GM18519 (cell line): ENCODE measurements around the gene CEP70.
"Not testable (repeated sequence)": the region's sequence is repeated elsewhere in the genome, so short reads cannot be mapped to it uniquely, and the experiment has no call there.

Experiments used
- ATAC-seq: cut with Tn5 transposase; IDR thresholded peaks from one replicate; pipeline ENCODE4 v1.9.1; 2021; ENCODE audit warnings: mild to moderate bottlenecking, moderate library complexity; ENCODE audit not compliant: unreplicated experiment, low FRiP score

Gene CEP70

GRCh38 chr3:138593488-138594149 is 441 bp downstream of the CEP70 start:
- ATAC-seq = no peak

DNA sequence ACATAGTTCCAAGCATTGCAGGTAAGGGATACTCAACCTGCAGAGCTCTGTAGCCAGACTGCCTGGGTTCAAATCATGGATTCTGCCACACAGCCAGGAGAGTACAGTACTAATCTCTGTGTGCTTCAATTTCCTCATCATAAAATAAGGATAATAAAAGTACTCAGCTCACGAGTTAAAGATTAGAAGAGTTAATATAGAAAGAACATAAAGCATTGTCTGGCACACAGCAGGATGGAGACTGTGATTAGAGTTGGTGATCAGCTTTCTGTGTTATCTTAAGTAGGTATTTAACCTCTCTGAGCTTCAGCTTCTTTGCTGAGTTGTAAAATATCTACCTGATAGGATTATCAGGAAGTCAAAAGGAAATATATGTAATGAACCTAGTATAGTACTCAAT is 2.7 kb downstream of the CEP70 start:
- no peak for ATAC-seq

- no peak for ATAC-seq
Observed at GRCh38 chr3:138588445-138588844, 5.6 kb downstream of the CEP70 start.

DNA sequence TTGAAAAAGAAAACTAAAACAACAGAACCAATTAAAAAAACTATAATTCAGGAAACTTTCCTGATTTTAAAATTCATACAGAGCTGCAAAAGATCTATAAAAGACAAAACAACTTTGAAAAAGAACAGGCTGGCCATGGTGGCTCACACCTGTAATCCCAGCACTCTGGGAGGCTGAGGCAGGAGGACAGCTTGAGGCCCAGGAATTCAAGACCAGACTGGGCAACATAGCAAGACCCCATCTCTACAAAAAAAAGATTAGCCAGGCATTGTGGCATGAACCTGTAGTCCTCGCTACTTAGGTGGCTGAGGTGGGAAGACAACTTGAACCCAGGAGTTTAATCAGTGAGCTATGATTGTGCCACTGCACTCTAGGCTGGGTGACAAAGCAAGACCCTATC is 6.7 kb downstream of the CEP70 start:
- ATAC-seq = no peak

GRCh38 chr3:138578961-138579574 is 15.0 kb downstream of the CEP70 start:
- no peak for ATAC-seq

- ATAC-seq = peak; percentile 84
Observed at GRCh38 chr3:138578141-138578540, 15.9 kb downstream of the CEP70 start.

DNA sequence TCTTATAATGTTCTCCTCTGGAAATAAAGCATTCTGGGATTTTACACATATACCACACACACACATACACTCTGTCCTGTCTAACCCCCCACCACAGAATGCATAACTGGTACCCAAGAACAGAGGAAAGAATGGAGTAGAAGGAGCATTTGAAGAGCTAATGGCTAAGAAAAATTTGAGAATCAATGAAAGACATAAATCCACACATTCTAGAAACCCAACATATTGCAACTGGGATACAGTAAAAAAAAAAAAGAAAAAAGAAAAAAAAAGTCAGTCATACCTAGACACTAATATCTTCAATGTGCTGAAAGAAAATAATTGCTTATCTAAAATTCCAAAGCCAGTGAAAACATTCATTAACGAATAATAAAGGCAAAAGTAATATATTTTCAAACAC is 20.9 kb downstream of the CEP70 start:
- ATAC-seq = no peak

- not testable (repeated sequence) for ATAC-seq
Observed at GRCh38 chr3:138569624-138570023, 24.4 kb downstream of the CEP70 start.

DNA sequence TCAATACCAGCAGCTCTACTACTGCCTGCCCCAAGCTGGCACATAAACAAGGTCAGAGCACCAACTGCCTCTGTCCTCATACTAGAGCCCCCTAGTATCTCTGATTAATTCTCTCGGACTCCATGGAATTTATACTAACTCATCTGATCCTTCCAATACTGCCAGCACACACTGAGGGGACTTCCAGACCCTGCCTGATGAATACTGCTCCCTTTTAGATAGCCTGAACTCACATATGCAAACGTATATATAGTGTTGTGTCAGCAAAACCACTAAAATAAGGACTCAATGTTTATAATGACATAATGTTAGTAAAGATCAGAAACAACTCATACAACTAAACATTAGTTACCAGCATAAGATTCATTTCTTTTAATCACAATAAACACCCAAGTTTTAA is 25.0 kb downstream of the CEP70 start:
- ATAC-seq = no peak

- no peak for ATAC-seq
Observed at GRCh38 chr3:138567403-138567802, 26.7 kb downstream of the CEP70 start.

- not testable (repeated sequence) for ATAC-seq
Observed at GRCh38 chr3:138566293-138566692, 27.8 kb downstream of the CEP70 start.

GRCh38 chr3:138562902-138563301 is 31.2 kb downstream of the CEP70 start:
- ATAC-seq = not testable (repeated sequence)

DNA sequence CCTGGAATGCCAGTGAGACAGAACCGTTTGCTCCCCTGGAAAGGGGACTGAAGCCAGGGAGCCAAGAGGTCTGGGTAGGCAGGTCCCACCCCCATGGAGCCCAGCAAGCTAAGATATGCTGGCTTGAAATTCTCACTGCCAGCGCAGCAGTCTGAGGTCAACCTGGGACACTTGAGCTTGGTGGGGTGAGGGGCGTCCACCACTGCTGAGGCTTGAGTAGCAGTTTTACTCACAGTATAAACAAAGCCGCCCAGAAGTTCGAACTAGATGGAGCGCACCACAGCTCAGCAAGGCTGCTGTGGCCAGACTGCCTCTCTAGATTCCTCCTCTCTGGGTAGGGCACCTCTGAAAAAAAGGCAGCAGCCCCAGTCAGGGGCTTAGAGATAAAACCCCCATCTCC is 33.6 kb downstream of the CEP70 start:
- no peak for ATAC-seq

DNA sequence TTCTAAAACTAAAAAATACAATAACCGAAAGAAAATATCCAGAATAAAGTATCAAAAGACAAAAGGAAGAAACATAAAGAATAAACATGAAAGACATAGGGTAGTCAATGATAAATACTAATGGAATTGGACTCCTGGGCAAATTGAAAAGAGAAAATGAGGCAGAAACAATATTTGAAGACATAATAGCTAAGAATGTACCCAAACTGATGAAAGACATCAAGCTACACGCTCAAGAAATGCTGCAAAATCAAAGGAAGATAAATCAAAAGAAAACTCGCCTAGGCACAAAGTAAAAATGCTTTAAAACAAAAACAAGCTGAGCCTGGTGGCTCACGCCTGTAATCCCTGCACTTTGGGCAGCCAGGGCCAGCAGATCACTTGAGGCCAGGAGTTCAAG is 34.9 kb downstream of the CEP70 start:
- no peak for ATAC-seq

DNA sequence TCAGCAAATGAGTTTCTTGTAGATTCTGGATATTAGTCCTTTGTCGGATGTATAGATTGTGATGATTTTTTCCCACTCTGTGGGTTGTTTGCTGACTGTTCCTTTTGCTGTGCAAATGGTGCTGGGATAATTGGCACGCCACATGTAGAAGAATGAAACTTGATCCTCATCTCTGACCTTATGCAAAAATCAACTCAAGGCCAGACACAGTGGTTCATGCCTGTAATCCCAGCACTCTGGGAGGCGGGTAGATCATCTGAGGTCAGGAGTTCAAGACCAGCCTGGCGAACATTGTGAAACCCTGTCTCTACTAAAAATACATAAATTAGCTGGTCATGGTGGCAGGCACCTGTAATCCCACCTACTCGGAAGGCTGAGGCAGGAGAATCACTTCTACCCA is 39.3 kb downstream of the CEP70 start:
- ATAC-seq = not testable (repeated sequence)

DNA sequence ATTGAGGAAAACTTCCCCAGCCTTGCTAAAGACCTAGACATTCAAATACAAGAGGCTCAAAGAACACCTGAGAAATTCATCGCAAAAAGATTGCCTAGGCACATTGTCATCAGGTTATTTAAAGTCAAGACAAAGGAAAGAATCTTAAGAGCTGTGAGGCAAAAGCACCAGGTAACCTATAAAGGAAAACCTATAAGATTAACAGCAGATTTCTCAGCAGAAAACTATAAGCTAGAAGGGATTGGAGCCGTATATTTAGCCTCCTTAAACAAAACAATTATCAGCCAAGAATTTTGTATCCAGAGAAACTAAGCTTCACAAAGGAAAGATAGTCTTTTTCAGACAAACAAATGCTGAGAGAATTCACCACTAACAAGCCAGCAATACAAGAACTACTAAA is 43.1 kb downstream of the CEP70 start:
- not testable (repeated sequence) for ATAC-seq

GRCh38 chr3:138549179-138549977 is 44.7 kb downstream of the CEP70 start:
- ATAC-seq = no peak

- no peak for ATAC-seq
Observed at GRCh38 chr3:138547342-138547975, 46.6 kb downstream of the CEP70 start.

GRCh38 chr3:138544546-138544945 is 49.5 kb downstream of the CEP70 start:
- no peak for ATAC-seq

- ATAC-seq = no peak
Observed at GRCh38 chr3:138542977-138543376, 51.1 kb downstream of the CEP70 start.

- ATAC-seq = no peak
Observed at GRCh38 chr3:138539352-138539751, 54.7 kb downstream of the CEP70 start.
